Measurements from ENCODE around the gene EXOC1L. TPM values are rescaled to one million over a fixed set of nuclear protein-coding genes. Genes with fewer than 3 reads are reported as not detected.

The EXOC1L gene
- total RNA-seq, 1 experiment from 2014 or later = not detected

DNA sequence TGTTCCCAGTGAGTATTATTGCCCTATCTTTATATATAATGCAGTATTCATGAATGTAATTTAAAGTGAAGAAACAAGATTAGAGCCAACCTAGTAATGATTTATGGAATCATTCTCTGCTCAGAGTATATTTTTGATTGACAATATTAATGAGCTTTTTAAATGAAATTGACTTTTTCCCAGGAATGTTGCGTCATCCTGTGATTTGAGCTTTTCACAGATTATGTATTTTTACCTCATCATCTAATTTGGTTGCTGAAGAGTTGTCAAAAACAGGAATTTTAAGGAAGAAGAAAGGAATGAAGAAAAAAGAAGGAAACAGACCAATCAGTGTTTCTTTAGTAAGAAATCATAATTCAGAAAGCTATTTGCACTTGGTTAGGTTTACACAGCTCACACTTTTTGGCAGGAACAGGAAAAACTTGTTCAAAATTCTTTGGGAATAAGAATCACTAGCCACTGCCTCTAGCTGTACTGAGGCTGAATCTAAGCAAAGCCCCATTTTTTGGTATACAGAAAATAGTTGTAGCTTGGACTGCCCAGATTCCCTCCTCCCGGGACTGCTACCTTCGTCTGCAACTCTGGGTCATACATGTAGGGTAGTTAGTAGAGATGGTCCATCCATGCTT lies 61.2 kb downstream of the EXOC1L start:
- Histone ChIP-seq H3K9ac (ENCODE audit: low read length) (no peak overlapping the region), H3K27ac (ENCODE audit: low read depth, low read length) (no peak overlapping the region), H2AFZ (ENCODE audit: low read depth, low read length, poor library complexity, severe bottlenecking) (no peak overlapping the region), H3K27me3 (ENCODE audit: insufficient read depth, low read length) (no peaks in the 10 kb centered on the region), H4K20me1 (ENCODE audit: insufficient read depth) (no peaks in the 10 kb centered on the region), H3K4me2 (ENCODE audit: low read length) (no peak overlapping the region), H3K4me3 (replicated peaks in 1 of 2; ENCODE audit: low read depth in 1 of 2, low read length in 2 of 2) (no peak overlapping the region), H3K9me3 (ENCODE audit: control insufficient read depth in 1 of 2, insufficient read depth in 1 of 2, low read depth in 1 of 2, low read length in 2 of 2) (no peaks in the 10 kb centered on the region), H3K9me2 (ENCODE audit: insufficient read depth) (no peaks in the 10 kb centered on the region), H3K79me2 (ENCODE audit: insufficient read depth, low read length) (no peaks in the 10 kb centered on the region), H3K36me3 (ENCODE audit: control insufficient read depth in 1 of 2, insufficient read depth in 2 of 2, low read length in 2 of 2) (peaks cover 3 to 7% of the 10 kb centered on the region in 2 experiments; a peak in 3 of 4 replicates), H3K4me1 (ENCODE audit: control insufficient read depth in 1 of 2, insufficient read depth in 2 of 2, low read length in 2 of 2) (no peaks in the 10 kb centered on the region)
- TF ChIP-seq, protein P1, sequence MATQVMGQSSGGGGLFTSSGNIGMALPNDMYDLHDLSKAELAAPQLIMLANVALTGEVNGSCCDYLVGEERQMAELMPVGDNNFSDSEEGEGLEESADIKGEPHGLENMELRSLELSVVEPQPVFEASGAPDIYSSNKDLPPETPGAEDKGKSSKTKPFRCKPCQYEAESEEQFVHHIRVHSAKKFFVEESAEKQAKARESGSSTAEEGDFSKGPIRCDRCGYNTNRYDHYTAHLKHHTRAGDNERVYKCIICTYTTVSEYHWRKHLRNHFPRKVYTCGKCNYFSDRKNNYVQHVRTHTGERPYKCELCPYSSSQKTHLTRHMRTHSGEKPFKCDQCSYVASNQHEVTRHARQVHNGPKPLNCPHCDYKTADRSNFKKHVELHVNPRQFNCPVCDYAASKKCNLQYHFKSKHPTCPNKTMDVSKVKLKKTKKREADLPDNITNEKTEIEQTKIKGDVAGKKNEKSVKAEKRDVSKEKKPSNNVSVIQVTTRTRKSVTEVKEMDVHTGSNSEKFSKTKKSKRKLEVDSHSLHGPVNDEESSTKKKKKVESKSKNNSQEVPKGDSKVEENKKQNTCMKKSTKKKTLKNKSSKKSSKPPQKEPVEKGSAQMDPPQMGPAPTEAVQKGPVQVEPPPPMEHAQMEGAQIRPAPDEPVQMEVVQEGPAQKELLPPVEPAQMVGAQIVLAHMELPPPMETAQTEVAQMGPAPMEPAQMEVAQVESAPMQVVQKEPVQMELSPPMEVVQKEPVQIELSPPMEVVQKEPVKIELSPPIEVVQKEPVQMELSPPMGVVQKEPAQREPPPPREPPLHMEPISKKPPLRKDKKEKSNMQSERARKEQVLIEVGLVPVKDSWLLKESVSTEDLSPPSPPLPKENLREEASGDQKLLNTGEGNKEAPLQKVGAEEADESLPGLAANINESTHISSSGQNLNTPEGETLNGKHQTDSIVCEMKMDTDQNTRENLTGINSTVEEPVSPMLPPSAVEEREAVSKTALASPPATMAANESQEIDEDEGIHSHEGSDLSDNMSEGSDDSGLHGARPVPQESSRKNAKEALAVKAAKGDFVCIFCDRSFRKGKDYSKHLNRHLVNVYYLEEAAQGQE (IDR thresholded peaks at IDR 0.05; ENCODE audit: low read depth) = no peak
- TF ChIP-seq RAD21 (IDR thresholded peaks at IDR 0.05; ENCODE audit: low read depth) (no peak), SRF (IDR thresholded peaks at IDR 0.05; ENCODE audit: low read depth) (no peak), TCF7L2 (IDR thresholded peaks at IDR 0.05; ENCODE audit: borderline replicate concordance, extremely low read depth, insufficient read depth, insufficient read length) (no peak), EZH2phosphoT487 (IDR thresholded peaks at IDR 0.05; ENCODE audit: borderline replicate concordance) (no peak), ZNF274 (IDR thresholded peaks at IDR 0.05; ENCODE audit: low read depth, low read length) (no peak), POLR2A (IDR thresholded peaks at IDR 0.05; ENCODE audit: borderline replicate concordance, extremely low read depth, insufficient read depth, insufficient read length) (no peak), POLR2AphosphoS5 (IDR thresholded peaks at IDR 0.05; ENCODE audit: low read depth, low read length) (no peak), JUND (IDR thresholded peaks at IDR 0.05) (no peak), ELF1 (IDR thresholded peaks at IDR 0.05; ENCODE audit: borderline replicate concordance, low read depth) (no peak), SP1 (IDR thresholded peaks at IDR 0.05; ENCODE audit: low read depth) (no peak)
- TF ChIP-seq, protein P2, sequence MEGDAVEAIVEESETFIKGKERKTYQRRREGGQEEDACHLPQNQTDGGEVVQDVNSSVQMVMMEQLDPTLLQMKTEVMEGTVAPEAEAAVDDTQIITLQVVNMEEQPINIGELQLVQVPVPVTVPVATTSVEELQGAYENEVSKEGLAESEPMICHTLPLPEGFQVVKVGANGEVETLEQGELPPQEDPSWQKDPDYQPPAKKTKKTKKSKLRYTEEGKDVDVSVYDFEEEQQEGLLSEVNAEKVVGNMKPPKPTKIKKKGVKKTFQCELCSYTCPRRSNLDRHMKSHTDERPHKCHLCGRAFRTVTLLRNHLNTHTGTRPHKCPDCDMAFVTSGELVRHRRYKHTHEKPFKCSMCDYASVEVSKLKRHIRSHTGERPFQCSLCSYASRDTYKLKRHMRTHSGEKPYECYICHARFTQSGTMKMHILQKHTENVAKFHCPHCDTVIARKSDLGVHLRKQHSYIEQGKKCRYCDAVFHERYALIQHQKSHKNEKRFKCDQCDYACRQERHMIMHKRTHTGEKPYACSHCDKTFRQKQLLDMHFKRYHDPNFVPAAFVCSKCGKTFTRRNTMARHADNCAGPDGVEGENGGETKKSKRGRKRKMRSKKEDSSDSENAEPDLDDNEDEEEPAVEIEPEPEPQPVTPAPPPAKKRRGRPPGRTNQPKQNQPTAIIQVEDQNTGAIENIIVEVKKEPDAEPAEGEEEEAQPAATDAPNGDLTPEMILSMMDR (IDR thresholded peaks at IDR 0.05 in 2 of 3, conservative IDR thresholded peaks at IDR 0.05 in 1 of 3; ENCODE audit: borderline replicate concordance in 1 of 3, insufficient read depth in 1 of 3, low read depth in 2 of 3, low read length in 2 of 3) = no peak
- intact Hi-C loops (cut with micrococcal nuclease) = no loop called here
- ATAC-seq (no peak), DNase-seq (ENCODE audit: low read depth, low spot score) (no peak)
- no TSS peak for BruUV-seq (replicated peaks)
- POLR2A ChIA-PET = no interaction called here
- RAD21 ChIA-PET (ENCODE audit: low non-redundant PET in 1 of 2, low total read pairs in 2 of 2, uncharacterized antibody in 2 of 2, unreplicated experiment in 2 of 2) = no interaction called here
- CTCF ChIA-PET = interaction anchor here (0.7 to 1.0 kb wide), 2 partner anchors 13 to 68 kb away, joined by 3 read pairs; partner anchors contain the start of gene CEP135

Measured in HCT116 (cell line).